IMR-90 (cell line): ENCODE measurements around the gene NEK9. TPM values are rescaled to one million over a fixed set of nuclear protein-coding genes. Genes with fewer than 3 reads are reported as not detected.

Experiments used
- ATAC-seq: fragments of 200-7000 bp; cut with Tn5 transposase; 2 replicates; pipeline ENCODE4 v1.9.1; 2020; ENCODE audit warnings: low read depth, mild to moderate bottlenecking, moderate library complexity
- BruUV-seq: library from RNA; stranded (reverse); fragments of 400-500 nt; replicated peaks from 2 replicates; lab custom pipeline; 2021; lab: Mats Ljungman, UMichigan
- CTCF ChIA-PET: fragments of 300-600 bp; formaldehyde crosslinking; extraction: SDS; loops from one replicate; lab custom pipeline; 2021; ENCODE audit warnings: antibody characterized with exemption; lab: Yijun Ruan, JAX
- POLR2A ChIA-PET: fragments of 300-600 bp; sonication (Branson Sonifier 250); formaldehyde crosslinking; loops from one replicate; lab custom pipeline; 2022; ENCODE audit warnings: antibody characterized with exemption; ENCODE audit not compliant: unreplicated experiment; lab: Charles Lee
- DNase-seq: peaks from one replicate; pipeline ENCODE4 v3.0.0; 2013
- H2AFZ ChIP-seq: replicated peaks from 2 replicates; pipeline ENCODE3; 2013; ENCODE audit warnings: low read length, mild to moderate bottlenecking; ENCODE audit not compliant: poor library complexity
- H2AK5ac ChIP-seq: 2 replicates; pipeline ENCODE4 v1.6.1; 2013; ENCODE audit warnings: low read depth, low read length, inconsistent platforms
- H2AK9ac ChIP-seq: replicated peaks from 2 replicates; pipeline ENCODE3; 2013; ENCODE audit warnings: mild to moderate bottlenecking, low read depth, low read length, moderate library complexity; ENCODE audit not compliant: poor library complexity
- H2BK120ac ChIP-seq: 2 replicates; pipeline ENCODE4 v1.6.1; 2013; ENCODE audit warnings: low read depth, low read length, inconsistent platforms
- H2BK15ac ChIP-seq: 3 replicates; pipeline ENCODE4 v1.6.1; 2013; ENCODE audit warnings: low read depth, low read length, inconsistent platforms
- H2BK20ac ChIP-seq: 2 replicates; pipeline ENCODE4 v1.6.1; 2013; ENCODE audit warnings: low read depth, mild to moderate bottlenecking, inconsistent platforms, low read length, moderate library complexity
- H2BK5ac ChIP-seq: 2 replicates; pipeline ENCODE4 v1.6.1; 2013; ENCODE audit warnings: mild to moderate bottlenecking, low read depth, low read length, inconsistent platforms; ENCODE audit not compliant: poor library complexity, severe bottlenecking
- H3K14ac ChIP-seq: replicated peaks from 2 replicates; pipeline ENCODE4 v1.6.1; 2013; ENCODE audit warnings: low read depth, low read length, inconsistent platforms
- H3K18ac ChIP-seq: 2 replicates; pipeline ENCODE4 v1.6.1; 2013; ENCODE audit warnings: low read depth, low read length, control low read depth
- H3K23ac ChIP-seq: 2 replicates; pipeline ENCODE4 v1.6.1; 2013; ENCODE audit warnings: low read depth, low read length, inconsistent platforms
- H3K27ac ChIP-seq: 2 replicates; pipeline ENCODE4 v1.5.1; 2013; ENCODE audit warnings: mild to moderate bottlenecking, control low read depth, low read length; ENCODE audit not compliant: insufficient read depth
- H3K27me3 ChIP-seq: 2 replicates; pipeline ENCODE4 v1.6.1; 2013; ENCODE audit warnings: low read length; ENCODE audit not compliant: control insufficient read depth, insufficient read depth
- H3K36me3 ChIP-seq: 2 replicates; pipeline ENCODE4 v1.6.1; 2013; ENCODE audit warnings: low read length, mixed read lengths; ENCODE audit not compliant: control insufficient read depth, insufficient read depth
- H3K4ac ChIP-seq: 2 replicates; pipeline ENCODE4 v1.6.1; 2013; ENCODE audit warnings: low read depth, low read length, inconsistent platforms
- H3K4me1 ChIP-seq: 2 replicates; pipeline ENCODE4 v1.6.1; 2013; ENCODE audit warnings: low read length, mixed read lengths; ENCODE audit not compliant: control insufficient read depth, insufficient read depth
- H3K4me2 ChIP-seq: 2 replicates; pipeline ENCODE4 v1.6.1; 2013; ENCODE audit warnings: low read depth, mild to moderate bottlenecking, control low read depth, low read length, moderate library complexity
- H3K4me3 ChIP-seq: 2 replicates; pipeline ENCODE4 v1.5.1; 2013; ENCODE audit warnings: low read depth, mild to moderate bottlenecking, control low read depth, low read length, moderate library complexity; ENCODE audit not compliant: insufficient read depth
- H3K56ac ChIP-seq: 2 replicates; pipeline ENCODE4 v1.6.1; 2013; ENCODE audit warnings: low read length, inconsistent platforms; ENCODE audit not compliant: insufficient read depth; ENCODE audit errors: extremely low read depth
- H3K79me1 ChIP-seq, 2 experiments: 2 replicates each; pipeline ENCODE4 v1.6.1; 2013; ENCODE audit warnings: low read length in 2 of 2, inconsistent platforms in 1 of 2, low read depth in 1 of 2
- H3K9ac ChIP-seq: 2 replicates; pipeline ENCODE4 v1.6.1; 2013; ENCODE audit warnings: low read depth, low read length, control low read depth
- H3K9me1 ChIP-seq: 2 replicates; pipeline ENCODE4 v1.6.1; 2013; ENCODE audit warnings: low read length, inconsistent platforms; ENCODE audit not compliant: insufficient read depth
- H3K9me3 ChIP-seq: 2 replicates; pipeline ENCODE4 v1.6.1; 2013; ENCODE audit warnings: low read length; ENCODE audit not compliant: control insufficient read depth, insufficient read depth
- H4K20me1 ChIP-seq: 2 replicates; pipeline ENCODE4 v1.6.1; 2013; ENCODE audit warnings: low read length, inconsistent platforms; ENCODE audit not compliant: insufficient read depth
- H4K5ac ChIP-seq: 2 replicates; pipeline ENCODE4 v1.6.1; 2013; ENCODE audit warnings: mild to moderate bottlenecking, low read depth, low read length, control low read depth
- H4K8ac ChIP-seq, 2 experiments: 2 replicates each; pipeline ENCODE4 v1.6.1; 2013; ENCODE audit warnings: low read depth in 2 of 2, low read length in 2 of 2, control low read depth in 1 of 2, inconsistent platforms in 1 of 2
- H4K91ac ChIP-seq: 2 replicates; pipeline ENCODE4 v1.6.1; 2013; ENCODE audit warnings: low read depth, low read length, inconsistent platforms; ENCODE audit not compliant: insufficient read depth
- CHD1 ChIP-seq: IDR thresholded peaks from 2 replicates; pipeline ENCODE4 v1.6.1; 2012; ENCODE audit warnings: low read depth, low read length, improper control_type of control experiment
- CTCF ChIP-seq: conservative IDR thresholded peaks from 2 replicates; pipeline ENCODE4 v1.5.1; 2012; ENCODE audit warnings: mild to moderate bottlenecking, low read depth, low read length, improper control_type of control experiment
- MAFK ChIP-seq: IDR thresholded peaks from 2 replicates; pipeline ENCODE4 v1.6.1; 2012; ENCODE audit warnings: low read depth, low read length, improper control_type of control experiment
- MAZ ChIP-seq: IDR thresholded peaks from 2 replicates; pipeline ENCODE4 v1.6.1; 2012; ENCODE audit warnings: low read depth, mild to moderate bottlenecking, low read length, improper control_type of control experiment, moderate library complexity, borderline replicate concordance
- SMC3 ChIP-seq: fragments of 150-350 bp; IDR thresholded peaks from 2 replicates; pipeline ENCODE4 v1.6.1; 2016; ENCODE audit warnings: low read depth, mild to moderate bottlenecking, antibody characterized with exemption, low read length, moderate library complexity
- USF2 ChIP-seq: fragments of 150-350 bp; IDR thresholded peaks from 2 replicates; pipeline ENCODE4 v1.6.1; 2017; ENCODE audit warnings: mild to moderate bottlenecking, antibody characterized with exemption, low read length, low read depth
- WGBS, 2 experiments: methylation state at CpG; one replicate each; pipeline versions ENCODE4 v1.1.5 to v1.1.7; 2013; ENCODE audit warnings: missing lambda C conversion rate in 2 of 2; ENCODE audit not compliant: insufficient read length in 1 of 2; ENCODE audit errors: extremely low coverage in 2 of 2; 5-methylcytosine and 5-hydroxymethylcytosine counted together
- dilution Hi-C: fragments of 300-500 bp; cut with HindIII; formaldehyde crosslinking; loops from one replicate; pipeline ENCODE4 v1.14.3; 2018; ENCODE audit warnings: low sequenced_read_pairs; ENCODE audit not compliant: unreplicated experiment
- in situ Hi-C: fragments of 300-500 bp; cut with MboI; formaldehyde crosslinking; loops from 3 replicates; pipeline ENCODE4 v1.14.3; 2019; ENCODE audit warnings: low sequenced_read_pairs, inconsistent platforms, mixed read lengths
- intact Hi-C: fragments of 100-400 bp; cut with micrococcal nuclease; formaldehyde crosslinking; loops from 2 replicates; pipeline ENCODE4 v1.10.0; 2022
- polyA plus RNA-seq, 3 experiments: library from polyadenylated mRNA; depleted of rRNA; stranded (reverse); fragments of >200 nt; gene quantifications; 2 replicates each; pipeline ENCODE4 v1.2.3, GENCODE V29; 2012; ENCODE audit warnings: low replicate concordance in 1 of 3
- total RNA-seq: library from RNA; depleted of rRNA; stranded (reverse); fragments of >200 nt; gene quantifications from 2 replicates; pipeline ENCODE4 v1.2.3, GENCODE V29; 2012

NEK9 gene
- total and polyA plus RNA-seq, 2 of the 4 experiments (the other 2 are of a cell fraction) = 22.9 to 23.2 TPM

GRCh38 chr14:75165586-75166391, 38.9 kb upstream of the NEK9 start:
- CTCF ChIA-PET = no interaction called here
- no peak overlapping the region for H3K27ac ChIP-seq
- ATAC-seq = no peak; the same call in 1 of the 2 replicates

More at GRCh38 chr14:75165586-75166391, 38.9 kb upstream of the NEK9 start:
- Histone ChIP-seq H3K9ac (no peak overlapping the region), H3K18ac (no peak overlapping the region), H3K36me3 (no peaks in the 10 kb centered on the region), H2AK5ac (no peak overlapping the region), H3K4me3 (no peak overlapping the region), H3K4ac (no peak overlapping the region), H3K9me1 (peaks cover 12% of the 10 kb centered on the region), H2AFZ (no peak overlapping the region), H2BK120ac (no peak overlapping the region), H4K5ac (no peak overlapping the region), H2BK20ac (no peak overlapping the region), H3K27me3 (no peaks in the 10 kb centered on the region), H4K91ac (no peak overlapping the region), H3K23ac (no peak overlapping the region), H4K20me1 (peaks cover 76% of the 10 kb centered on the region), H3K4me1 (peaks cover 5% of the 10 kb centered on the region), H3K79me1 (peaks cover 12 to 87% of the 10 kb centered on the region in 2 experiments), H3K4me2 (peak overlapping the region; percentile 9; the same call in 1 of the 2 replicates), H3K9me3 (no peaks in the 10 kb centered on the region), H2AK9ac (no peak overlapping the region), H2BK5ac (no peak overlapping the region), H2BK15ac (no peak overlapping the region), H3K14ac (no peak overlapping the region), H4K8ac (no peak overlapping the region), H3K56ac (no peak overlapping the region)
- in situ Hi-C loops = no loop called here
- dilution Hi-C loops = no loop called here
- DNase-seq = no peak
- TF ChIP-seq USF2 (no peak), CTCF (no peak), MAFK (no peak), SMC3 (no peak), MAZ (no peak), CHD1 (no peak)
- POLR2A ChIA-PET = interaction anchor here (0.6 kb wide), 1 partner anchor 16 kb away, joined by 4 read pairs; no protein-coding TSS in a partner anchor
- no TSS peak for BruUV-seq
- WGBS, 2 experiments = no CpG with 5 or more reads among the region's 8 CpGs
- intact Hi-C loops = no loop called here
